ENCODE data around the gene SKAP2. TPM values are rescaled to one million over a fixed set of nuclear protein-coding genes. Genes with fewer than 3 reads are reported as not detected.

Gene SKAP2
- total RNA-seq, 1 experiment from 2014 or later: 66.8 TPM

- intact Hi-C loops (cut with micrococcal nuclease; ENCODE audit: unreplicated experiment): no loop called here
- BruUV-seq (replicated peaks): no TSS peak
- H3K9me3 ChIP-seq (ENCODE audit: control insufficient read depth, insufficient read depth, low read depth, low read length): no peaks in the 10 kb centered on the region
- POLR2A ChIA-PET: interaction anchor here (0.5 to 1.1 kb wide), 4 partner anchors 240 to 483 kb away, joined by 3 to 14 read pairs (median 7); no protein-coding TSS in a partner anchor
- CTCF ChIA-PET: interaction anchor here (0.6 to 0.7 kb wide), 3 partner anchors 239 to 304 kb away, joined by 3 to 6 read pairs (median 5); no protein-coding TSS in a partner anchor
- H3K27me3 ChIP-seq (ENCODE audit: control insufficient read depth, insufficient read depth, low read length): no peaks in the 10 kb centered on the region
- TF ChIP-seq, protein P1, sequence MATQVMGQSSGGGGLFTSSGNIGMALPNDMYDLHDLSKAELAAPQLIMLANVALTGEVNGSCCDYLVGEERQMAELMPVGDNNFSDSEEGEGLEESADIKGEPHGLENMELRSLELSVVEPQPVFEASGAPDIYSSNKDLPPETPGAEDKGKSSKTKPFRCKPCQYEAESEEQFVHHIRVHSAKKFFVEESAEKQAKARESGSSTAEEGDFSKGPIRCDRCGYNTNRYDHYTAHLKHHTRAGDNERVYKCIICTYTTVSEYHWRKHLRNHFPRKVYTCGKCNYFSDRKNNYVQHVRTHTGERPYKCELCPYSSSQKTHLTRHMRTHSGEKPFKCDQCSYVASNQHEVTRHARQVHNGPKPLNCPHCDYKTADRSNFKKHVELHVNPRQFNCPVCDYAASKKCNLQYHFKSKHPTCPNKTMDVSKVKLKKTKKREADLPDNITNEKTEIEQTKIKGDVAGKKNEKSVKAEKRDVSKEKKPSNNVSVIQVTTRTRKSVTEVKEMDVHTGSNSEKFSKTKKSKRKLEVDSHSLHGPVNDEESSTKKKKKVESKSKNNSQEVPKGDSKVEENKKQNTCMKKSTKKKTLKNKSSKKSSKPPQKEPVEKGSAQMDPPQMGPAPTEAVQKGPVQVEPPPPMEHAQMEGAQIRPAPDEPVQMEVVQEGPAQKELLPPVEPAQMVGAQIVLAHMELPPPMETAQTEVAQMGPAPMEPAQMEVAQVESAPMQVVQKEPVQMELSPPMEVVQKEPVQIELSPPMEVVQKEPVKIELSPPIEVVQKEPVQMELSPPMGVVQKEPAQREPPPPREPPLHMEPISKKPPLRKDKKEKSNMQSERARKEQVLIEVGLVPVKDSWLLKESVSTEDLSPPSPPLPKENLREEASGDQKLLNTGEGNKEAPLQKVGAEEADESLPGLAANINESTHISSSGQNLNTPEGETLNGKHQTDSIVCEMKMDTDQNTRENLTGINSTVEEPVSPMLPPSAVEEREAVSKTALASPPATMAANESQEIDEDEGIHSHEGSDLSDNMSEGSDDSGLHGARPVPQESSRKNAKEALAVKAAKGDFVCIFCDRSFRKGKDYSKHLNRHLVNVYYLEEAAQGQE (IDR thresholded peaks at IDR 0.05; ENCODE audit: insufficient read depth in 1 of 2, low read depth in 2 of 2, low read length in 1 of 2): no peak
- ATAC-seq (no peak), DNase-seq (ENCODE audit: low read depth, low spot score) (no peak)
- in situ Hi-C loops (cut with HindIII; ENCODE audit: low pct_unique_long_range_greater_than_20kb, low sequenced_read_pairs): loop anchor here (5.0 kb wide), 1 partner anchor 285 kb away; the partner anchor contains the start of gene HOXA5
- peak overlapping the region; percentile 27 to 51 for H3K4me3 ChIP-seq (ENCODE audit: low read depth in 2 of 2, low read length in 2 of 2)
- peaks cover 69% of the 10 kb centered on the region for H3K4me1 ChIP-seq (ENCODE audit: control insufficient read depth, insufficient read depth, low read length)
- no peaks in the 10 kb centered on the region; the same call in 1 of the 2 replicates for H3K36me3 ChIP-seq (ENCODE audit: control insufficient read depth, insufficient read depth, low read length)
- H3K27ac ChIP-seq (ENCODE audit: low read length): peak overlapping the region; percentile 83
These were observed 7.3 kb downstream of the SKAP2 start for GRCh38 chr7:26857170-26857505.

- no peaks in the 10 kb centered on the region for H3K9me3 ChIP-seq (ENCODE audit: control insufficient read depth, insufficient read depth, low read depth, low read length)
- TF ChIP-seq, protein P2, sequence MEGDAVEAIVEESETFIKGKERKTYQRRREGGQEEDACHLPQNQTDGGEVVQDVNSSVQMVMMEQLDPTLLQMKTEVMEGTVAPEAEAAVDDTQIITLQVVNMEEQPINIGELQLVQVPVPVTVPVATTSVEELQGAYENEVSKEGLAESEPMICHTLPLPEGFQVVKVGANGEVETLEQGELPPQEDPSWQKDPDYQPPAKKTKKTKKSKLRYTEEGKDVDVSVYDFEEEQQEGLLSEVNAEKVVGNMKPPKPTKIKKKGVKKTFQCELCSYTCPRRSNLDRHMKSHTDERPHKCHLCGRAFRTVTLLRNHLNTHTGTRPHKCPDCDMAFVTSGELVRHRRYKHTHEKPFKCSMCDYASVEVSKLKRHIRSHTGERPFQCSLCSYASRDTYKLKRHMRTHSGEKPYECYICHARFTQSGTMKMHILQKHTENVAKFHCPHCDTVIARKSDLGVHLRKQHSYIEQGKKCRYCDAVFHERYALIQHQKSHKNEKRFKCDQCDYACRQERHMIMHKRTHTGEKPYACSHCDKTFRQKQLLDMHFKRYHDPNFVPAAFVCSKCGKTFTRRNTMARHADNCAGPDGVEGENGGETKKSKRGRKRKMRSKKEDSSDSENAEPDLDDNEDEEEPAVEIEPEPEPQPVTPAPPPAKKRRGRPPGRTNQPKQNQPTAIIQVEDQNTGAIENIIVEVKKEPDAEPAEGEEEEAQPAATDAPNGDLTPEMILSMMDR (IDR thresholded peaks at IDR 0.05): no peak
- TF ChIP-seq TCF7L2 (IDR thresholded peaks at IDR 0.05; ENCODE audit: low read depth, low read length): no peak
- no peak for TF ChIP-seq SIN3A (IDR thresholded peaks at IDR 0.05; ENCODE audit: borderline replicate concordance, insufficient read depth, low read depth, low read length)
- TF ChIP-seq POLR2AphosphoS5 (IDR thresholded peaks at IDR 0.05; ENCODE audit: low read depth, low read length): no peak
- TF ChIP-seq, protein P1 (IDR thresholded peaks at IDR 0.05; ENCODE audit: insufficient read depth in 1 of 2, low read depth in 2 of 2, low read length in 1 of 2): no peak
- ChIA-PET POLR2A (interaction anchor here (0.5 to 1.0 kb wide), 3 partner anchors 255 to 283 kb away, joined by 3 to 5 read pairs (median 3); no protein-coding TSS in a partner anchor), CTCF (interaction anchor here (0.6 kb wide), 2 partner anchors 264 to 301 kb away, joined by 3 to 5 read pairs; no protein-coding TSS in a partner anchor)
- H3K4me1 ChIP-seq (ENCODE audit: control insufficient read depth, insufficient read depth, low read length): peaks cover 65% of the 10 kb centered on the region
- intact Hi-C loops (cut with micrococcal nuclease; ENCODE audit: unreplicated experiment): no loop called here
- ATAC-seq (no peak), DNase-seq (ENCODE audit: low read depth, low spot score) (no peak)
- peak overlapping the region; percentile 83 for H3K27ac ChIP-seq (ENCODE audit: low read length)
- no peaks in the 10 kb centered on the region; the same call in 1 of the 2 replicates for H3K36me3 ChIP-seq (ENCODE audit: control insufficient read depth, insufficient read depth, low read length)
- in situ Hi-C loops (cut with HindIII; ENCODE audit: low pct_unique_long_range_greater_than_20kb, low sequenced_read_pairs): loop anchor here (5.0 kb wide), 1 partner anchor 286 kb away; the partner anchor contains the start of gene HOXA5
- no peaks in the 10 kb centered on the region for H3K27me3 ChIP-seq (ENCODE audit: control insufficient read depth, insufficient read depth, low read length)
- no peak overlapping the region for H3K4me3 ChIP-seq (ENCODE audit: low read depth in 2 of 2, low read length in 2 of 2)
- BruUV-seq (replicated peaks): no TSS peak
These were observed 8.0 kb downstream of the SKAP2 start for GRCh38 chr7:26856176-26856985.

Data from Panc1 (cell line).